Kidney glomerular epithelial cell (primary cell): ENCODE data around the gene MINDY3.
A peak's percentile ranks its signal among the peaks of the same experiment; 100 is the strongest.
"Not testable (repeated sequence)": the region's sequence is repeated elsewhere in the genome, so short reads cannot be mapped to it uniquely, and the experiment has no call there.

Experiments used
- DNase-seq: peaks from one replicate; lab custom pipeline; 2025; lab: John Stamatoyannopoulos, UW

MINDY3 gene

DNA sequence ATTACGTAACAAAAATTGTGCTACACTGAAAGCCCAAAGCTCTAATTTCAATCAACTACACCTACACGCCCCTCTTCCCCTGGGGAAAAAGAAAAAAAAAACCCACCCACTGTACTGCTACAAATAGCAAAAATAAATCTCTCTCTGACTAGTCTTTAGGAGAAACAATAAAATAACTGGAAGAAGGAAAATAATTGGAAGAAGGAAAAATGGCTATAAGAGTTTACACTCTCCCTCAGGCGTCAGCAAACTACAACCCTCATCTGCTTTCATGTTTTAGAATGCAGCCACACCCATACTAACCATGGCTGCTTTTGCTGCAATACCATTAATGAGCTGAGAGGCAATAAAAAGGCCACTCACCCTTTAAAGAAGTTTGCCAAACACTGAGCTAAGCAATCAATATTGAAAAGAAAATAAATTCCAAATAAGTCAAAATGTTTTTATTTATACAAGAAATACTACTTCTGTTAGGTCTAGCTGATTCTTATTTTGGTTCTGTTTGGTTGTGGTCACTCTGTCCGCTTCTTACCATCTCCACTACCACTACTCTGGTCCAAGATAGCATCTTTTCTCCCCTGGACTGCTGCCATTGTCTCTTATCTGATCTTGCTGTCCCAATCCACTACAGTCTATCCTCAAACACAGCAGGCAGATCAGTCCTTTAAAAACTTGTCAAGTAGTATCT lies 3.8 kb downstream of the MINDY3 start:
- no peak for DNase-seq

DNA sequence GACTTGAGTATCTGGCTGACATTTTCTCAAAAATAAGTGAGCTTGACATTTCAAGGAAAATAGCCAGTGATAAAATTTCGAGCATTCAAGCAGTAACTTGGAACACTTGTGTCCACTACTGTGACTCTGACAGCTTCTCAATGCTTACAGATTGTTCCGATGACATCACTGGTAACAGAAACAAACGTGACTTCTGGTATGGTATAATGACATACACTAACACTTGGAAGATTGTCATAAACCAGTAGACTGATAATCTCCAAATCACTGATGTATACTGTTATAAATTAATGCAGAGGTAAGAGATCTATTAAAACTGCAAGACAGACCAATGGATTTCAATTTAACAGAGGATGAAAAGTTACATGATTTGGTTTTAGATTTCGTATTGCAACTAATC lies 6.5 kb downstream of the MINDY3 start:
- DNase-seq = no peak

DNA sequence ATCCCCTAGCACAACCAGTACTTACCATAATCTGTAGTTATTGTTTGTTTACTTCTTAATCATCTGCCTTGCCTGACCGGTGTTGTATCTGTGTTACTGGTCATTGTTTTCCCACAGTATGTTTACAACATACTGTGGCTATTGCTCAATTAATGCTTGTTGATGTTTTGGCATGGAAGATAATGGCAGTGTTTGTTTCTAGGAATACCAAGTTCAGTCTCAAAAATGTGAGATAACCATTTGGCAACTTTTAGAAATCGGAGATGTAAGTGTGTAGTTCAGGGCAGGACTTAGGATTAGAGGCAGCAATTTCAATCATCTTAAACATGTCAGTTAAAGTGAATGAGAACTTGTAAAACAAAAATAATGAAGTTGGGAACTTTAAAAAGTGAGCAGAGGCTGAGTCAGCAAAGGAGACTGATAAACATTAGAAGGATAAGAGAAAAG lies 8.2 kb downstream of the MINDY3 start:
- no peak for DNase-seq

DNA sequence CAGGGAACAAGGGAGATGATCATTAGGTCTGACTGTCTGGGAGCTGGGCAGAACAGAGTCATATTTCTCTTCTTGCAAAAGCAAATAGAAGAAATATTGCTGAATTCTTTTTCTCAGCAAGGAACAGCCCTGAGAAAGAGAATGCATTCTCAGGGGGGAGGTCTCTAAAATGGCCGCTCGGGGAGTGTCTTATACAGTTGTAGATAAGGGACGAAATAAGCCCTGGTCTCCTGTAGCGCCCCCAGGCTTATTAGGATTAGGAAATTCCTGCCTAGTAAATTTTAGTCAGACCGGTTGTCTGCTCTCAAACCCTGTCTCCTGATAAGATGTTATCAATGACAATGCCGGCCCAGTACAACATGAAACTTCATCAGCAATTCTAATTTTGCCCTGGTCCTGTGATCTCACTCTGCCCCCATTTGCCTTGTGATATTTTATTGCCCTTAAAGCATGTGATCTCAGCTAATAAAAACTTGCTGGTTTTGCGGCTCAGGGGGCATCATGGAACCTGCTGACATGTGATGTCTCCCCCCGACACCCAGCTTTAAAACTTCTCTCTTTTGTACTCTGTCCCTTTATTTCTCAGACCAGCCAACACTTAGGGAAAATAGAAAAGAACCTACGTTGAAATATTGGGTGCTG lies 9.8 kb downstream of the MINDY3 start:
- DNase-seq = not testable (repeated sequence)

DNA sequence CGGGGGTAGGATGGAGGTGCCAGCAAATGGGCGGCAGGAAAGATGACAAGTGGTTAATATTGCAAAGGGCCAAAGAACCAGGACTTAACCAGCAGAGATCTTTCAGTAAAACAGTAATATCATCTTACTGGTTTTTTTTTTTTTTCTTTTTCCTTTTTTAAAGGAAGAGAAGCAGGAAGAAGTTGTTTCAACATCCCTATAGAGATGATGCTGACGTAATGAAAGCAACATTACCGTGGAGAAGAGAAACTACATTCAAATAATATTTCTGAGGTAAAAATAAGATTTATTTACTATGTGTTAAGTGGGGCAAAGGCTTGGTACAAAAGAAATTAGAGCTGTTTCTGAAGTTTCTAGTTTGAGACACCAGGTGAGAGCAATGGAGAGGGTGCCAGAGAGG lies 11.0 kb downstream of the MINDY3 start:
- DNase-seq = no peak

DNA sequence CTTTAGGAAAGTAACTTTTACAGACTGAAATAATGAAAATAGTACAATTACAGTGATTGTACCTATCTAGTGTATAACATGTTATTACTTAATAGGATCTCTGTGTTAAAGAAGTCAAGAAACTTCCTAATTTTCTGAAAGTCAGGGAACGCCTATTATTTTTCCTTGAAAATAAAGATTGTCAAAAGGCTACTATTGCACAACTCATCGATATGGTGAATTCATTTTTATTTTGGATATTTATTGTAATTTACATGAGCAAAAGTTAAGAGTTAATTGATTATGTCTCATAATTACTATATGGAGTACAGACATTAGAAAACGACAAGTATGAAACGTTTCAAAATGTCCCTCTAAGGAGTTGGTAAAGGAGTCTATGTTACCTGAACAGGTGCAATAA lies 12.8 kb downstream of the MINDY3 start:
- DNase-seq = no peak

DNA sequence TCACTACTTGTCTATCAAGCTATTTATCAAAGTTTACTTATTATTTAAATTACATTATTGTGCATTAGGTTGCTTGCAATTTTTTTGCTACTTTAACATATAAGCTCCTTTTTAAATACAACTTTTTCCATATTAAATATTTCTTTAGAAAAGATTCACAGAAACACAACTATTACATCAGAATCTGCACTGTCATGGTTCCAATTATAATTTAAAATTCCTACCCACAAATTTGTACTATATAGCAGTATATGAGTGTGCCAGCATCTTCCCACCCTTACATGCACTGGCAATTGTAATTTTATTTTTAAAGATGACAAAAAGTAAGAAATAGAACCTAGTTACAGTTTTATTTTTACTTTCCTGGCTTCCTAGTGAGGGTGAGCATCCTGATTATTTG lies 15.8 kb downstream of the MINDY3 start:
- no peak for DNase-seq

DNA sequence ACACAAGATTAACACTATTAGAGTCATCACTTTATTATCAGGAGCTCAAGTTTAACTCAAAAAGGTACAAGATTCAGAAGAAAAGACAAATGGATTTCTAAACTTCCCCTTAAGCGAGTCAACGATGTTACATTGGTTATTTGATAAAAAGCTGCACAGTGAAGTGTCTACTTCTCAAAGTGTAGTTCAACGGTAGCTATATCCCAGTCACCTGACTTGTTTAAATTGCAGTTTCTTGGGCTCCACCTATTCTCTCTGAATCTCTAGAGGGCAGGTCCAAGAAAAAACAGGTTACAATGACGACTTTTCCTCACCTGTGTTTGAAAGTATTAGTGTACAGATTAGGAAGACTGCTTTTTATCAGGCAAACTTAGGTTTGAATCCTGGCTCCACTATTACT lies 16.6 kb downstream of the MINDY3 start:
- no peak for DNase-seq

DNA sequence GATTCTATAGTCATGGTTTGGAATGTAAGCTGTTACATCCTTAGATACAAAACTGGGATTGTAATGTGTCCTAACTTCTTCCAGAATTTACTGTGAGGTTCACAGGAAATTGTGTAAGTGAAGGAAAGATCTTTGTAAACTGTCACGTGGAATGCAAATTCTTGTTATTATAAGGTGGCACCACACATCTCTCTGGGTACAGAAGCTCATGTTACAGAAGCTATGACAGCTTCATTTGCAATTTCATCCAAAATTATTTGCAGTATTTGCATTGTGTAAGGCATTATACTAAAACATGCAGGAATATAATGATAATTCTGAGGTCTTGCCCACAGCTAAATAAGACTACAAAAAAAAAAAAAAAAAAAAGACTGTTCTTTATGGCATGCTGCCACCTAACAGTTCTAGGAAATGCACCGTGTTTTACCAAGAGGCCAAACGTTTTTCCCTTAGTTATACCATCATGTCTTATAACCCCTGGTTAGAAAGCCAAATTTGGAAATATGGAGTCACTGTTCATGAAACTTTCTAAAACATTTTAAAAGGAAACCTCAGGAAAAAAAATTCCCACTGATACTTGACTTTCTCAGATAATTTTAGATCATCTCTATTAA lies 17.6 kb downstream of the MINDY3 start:
- DNase-seq = no peak

DNA sequence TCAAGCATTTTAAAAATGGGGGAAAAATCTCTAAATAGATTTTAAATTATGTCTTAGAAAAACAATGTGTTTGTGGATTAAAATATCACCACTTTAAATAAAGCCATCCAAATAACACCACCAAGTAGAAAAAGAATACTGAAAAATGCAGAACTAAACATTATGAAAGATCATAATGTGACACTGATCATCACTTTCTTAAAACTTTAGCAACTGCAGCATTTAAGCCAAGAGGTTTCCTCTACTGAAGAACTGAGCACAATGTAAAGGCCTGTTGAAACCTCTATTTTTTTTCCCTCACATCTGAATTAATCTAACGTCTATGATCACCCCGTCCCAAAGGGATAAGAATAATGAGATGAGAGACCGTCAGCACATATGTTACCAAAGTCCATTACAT lies 18.6 kb downstream of the MINDY3 start:
- no peak for DNase-seq

DNA sequence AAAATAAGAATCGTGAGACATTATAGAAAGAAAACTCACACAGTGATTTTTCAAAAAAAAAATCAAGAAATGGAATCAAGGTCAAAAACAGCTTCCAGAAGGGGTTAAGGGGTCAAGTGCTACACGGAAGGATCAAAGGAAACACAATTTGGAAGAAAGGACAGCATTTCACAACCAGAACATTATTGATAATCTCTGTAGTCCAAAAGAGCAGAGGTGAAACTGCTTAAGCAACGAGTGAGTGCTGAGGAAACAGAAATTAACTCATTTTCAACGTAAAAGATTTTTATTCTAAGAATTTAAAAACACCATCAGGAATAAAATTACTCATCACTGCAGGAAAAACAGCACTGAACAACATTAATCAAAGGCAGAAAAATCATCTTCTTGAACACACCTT lies 23.5 kb downstream of the MINDY3 start:
- no peak for DNase-seq

DNA sequence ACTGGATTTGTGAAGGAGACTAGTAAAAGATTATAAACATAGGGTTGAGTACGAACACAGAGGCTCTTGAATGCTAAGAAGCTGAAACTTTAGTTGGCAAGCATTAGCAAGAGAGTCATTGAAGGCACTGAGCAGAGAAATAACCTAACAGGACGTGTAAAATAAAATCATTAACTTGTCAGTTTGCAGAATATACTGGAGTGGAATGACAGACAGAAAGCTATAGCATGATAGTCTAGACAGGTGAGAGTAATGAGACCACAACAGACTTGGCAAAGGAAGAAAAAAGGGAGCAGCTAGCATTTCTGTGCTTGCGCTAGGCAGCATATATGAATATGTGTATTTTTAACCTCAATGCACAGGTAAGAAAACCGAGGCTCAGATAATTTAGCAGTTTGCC lies 30.8 kb downstream of the MINDY3 start:
- no peak for DNase-seq

DNA sequence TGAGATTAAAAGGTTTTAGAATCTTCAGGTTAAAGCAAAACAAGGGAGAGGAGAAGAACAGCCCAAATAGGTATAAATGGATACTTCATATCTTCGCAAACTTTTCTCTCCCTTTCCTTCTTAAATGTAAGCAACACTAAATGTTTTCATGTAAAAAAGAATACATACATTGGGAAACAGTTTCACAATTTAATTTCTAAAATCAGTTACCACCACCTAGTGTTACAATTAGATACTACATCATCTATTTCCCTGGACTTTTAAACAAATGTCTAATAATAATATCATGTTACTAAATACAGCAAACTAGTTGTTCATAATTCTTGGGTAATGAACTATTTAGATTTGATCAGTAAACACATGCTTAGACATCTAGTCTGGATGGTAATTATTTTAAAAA lies 35.8 kb downstream of the MINDY3 start:
- DNase-seq = peak; percentile 8

DNA sequence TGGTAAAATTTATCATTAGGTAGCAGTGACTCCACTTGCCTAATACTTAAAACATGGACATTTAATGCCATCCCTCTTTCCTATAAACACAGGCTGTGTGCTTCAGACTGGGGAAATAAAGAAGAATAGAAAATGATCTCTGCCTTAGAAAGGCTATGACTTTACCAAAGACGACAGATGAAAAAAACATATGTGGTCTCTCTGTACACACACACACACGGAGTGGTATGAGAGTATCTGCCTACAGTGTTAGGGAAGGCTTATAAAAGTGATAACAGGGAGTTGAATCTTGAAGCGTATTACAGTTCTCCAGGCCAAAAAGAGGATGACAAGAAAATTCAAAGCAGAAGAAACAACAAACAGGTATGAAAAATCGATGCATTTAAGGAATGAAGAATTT lies 38.2 kb downstream of the MINDY3 start:
- no peak for DNase-seq

DNA sequence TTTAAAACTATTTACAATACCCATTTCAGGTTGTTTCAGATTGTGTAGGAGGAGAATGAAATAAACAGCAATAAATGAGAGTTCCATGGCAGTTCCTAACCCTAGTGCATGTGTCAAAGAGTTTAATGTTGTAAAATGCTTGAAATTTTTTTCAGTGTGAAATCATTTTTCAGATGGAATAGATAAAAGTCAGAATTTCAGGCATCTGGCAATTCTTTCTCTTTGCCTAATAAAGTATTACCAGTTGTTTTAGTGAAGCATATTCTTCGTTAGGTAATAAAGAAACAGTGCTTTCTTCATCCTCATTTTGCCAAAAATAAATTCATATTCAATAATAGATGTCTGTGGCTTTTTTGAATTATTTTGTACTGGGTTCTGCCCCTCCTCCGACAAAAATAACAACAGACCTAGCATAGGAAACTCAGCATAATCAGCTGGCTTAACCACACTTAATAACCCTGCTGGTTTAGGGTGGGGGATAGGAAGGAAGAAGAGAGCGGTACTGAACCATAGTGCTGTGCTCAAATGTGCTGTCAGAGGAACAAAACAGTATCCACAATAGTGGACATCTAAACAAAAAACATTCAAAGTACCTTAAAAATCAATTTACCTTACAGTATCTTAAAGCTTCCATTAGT lies 39.1 kb downstream of the MINDY3 start:
- no peak for DNase-seq

DNA sequence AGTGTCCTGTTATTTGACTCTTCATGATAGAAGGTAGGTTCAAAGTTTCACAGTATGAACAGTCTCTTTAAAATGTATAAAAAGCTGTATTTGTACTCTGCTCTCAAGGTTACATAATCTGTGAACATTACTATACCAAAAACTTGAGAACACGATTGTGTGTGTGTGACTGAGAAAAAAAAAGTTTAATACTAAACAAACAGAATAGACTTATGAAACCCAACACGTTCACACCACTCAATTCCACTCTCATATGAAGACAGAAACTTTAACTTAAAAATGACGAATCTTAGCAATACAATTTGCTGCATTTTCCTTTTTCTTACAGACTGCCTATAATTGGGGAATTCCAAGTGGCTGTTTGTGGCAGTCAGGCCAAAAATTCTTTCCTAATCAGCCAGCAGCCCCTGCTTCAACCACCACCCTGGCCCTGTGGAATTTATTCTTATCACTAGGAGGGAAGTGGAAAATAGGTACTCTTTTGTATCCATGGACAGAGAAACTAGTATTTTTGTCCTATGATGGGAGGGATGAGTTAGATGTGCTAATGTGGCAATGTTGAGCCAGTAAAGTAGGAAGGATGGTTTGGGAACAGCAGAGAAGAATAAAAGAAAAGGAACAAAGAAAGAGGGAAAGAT lies 42.8 kb downstream of the MINDY3 start:
- DNase-seq = no peak

DNA sequence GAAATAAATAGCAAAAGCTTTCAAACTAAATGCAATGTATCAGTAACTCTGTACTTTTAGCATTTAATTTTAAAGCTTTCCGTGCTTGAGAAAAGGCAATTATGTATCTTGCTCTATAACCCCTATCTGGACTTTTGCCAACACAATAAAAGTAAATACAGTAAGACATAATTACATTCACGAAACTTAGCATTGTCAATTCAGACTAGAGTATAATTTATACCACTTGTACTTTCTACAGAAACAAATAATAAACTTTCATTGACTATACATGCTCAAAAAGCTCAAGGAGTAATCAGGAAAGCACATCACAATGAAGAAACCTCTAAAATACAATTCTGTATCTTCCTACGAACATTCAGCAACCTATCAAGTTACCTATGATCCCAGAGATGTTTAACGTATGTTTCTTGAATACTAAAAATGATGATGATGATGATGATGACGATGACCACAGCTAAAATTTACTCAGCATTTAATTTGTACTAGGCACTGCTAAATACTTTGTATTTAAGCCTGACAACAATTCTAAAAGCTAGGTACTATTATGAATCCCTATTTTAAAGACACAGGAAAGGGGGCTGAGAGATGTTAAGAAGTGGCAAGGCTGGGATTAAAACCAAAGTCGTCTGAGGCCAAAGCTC lies 44.9 kb downstream of the MINDY3 start:
- DNase-seq = no peak

DNA sequence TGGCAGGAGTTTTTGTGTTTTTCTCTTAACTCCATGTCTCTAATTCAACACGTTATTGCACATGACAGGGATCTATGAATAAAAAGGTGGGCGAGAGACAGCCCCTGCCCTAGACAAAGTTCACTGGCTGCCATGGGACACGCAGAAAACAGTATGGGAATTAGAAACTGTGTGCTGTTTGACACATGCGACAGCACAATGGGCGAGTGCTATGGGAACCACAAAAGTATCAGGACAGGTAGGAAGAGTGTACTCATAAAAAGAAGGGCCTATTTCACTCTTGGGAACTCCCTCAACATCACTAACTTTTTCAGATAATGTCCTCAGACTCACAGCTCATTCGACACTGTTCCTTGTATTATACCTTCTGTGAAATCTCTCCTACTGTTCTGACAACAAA lies 45.7 kb downstream of the MINDY3 start:
- DNase-seq = no peak

DNA sequence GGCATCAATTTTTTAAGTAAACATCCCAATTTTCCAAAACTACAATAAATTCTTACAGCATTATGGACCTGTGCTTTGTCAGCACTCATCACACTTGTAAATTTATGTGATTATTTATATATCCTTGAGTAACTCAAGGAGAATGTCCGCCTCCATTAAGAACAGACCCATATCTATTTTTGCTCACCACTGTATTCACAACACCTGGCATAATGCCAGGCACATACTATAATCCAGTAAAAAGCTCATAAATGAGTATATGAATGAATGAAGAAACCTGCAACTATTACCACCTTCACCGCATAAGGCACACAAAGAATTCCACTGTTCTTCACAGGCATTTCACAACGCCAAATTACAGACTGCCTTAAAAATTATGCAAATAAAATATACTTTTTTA lies 46.9 kb downstream of the MINDY3 start:
- no peak for DNase-seq

DNA sequence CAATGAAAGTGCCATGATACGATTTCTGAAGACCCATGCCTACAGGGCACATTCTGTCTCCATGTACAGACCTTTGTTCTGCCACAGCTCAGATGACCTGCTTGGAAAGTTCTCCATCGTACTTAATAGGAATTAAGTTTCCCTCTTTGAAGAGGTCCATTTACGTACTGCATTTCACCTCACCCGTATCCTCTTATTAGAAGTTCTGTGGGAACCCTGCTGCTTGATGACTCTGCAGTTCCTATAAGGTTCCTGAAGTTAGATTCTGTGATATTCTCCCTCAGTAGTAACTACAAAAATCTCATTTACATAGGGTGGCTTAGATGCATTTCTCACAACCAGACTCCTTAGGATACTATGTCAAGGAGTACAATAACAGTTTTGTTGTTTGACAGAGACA lies 50.9 kb downstream of the MINDY3 start:
- no peak for DNase-seq

DNA sequence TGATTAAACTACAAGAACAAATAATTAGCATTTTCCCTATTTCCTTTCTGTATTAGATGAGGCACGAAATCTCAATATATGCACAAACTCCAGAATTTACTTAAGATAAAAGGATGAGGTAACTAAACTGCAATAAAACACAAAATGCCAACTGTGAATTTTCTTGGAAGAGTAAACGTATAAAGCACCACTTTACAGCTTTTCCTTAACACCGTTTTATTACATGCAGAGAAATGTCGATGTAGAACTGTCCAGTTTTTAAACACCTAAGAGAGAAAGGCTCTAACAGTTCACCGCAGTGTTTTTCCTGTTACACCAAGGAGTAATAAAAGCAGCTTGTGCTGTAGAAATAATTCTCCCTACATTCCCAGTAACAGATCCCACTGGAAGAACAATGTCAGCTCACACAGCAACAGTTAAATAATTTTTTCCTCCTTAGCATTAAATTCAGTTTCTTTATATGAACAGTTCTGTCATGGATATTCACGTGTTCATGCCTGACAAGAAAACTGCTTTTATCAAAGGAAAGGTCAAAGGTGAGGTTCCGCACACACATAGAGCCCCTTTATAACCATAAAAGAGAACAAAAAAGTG lies 52.0 kb downstream of the MINDY3 start:
- DNase-seq = no peak
